NCI-H2196 treated with DMSO at 0.1 percent for 48 hours (cell line): Measurements from ENCODE around the gene KIF6.

Experiments
- DNase-seq: peaks from one replicate; lab custom pipeline; 2025; ENCODE audit not compliant: unreplicated experiment; lab: John Stamatoyannopoulos, UW

Gene KIF6

DNA sequence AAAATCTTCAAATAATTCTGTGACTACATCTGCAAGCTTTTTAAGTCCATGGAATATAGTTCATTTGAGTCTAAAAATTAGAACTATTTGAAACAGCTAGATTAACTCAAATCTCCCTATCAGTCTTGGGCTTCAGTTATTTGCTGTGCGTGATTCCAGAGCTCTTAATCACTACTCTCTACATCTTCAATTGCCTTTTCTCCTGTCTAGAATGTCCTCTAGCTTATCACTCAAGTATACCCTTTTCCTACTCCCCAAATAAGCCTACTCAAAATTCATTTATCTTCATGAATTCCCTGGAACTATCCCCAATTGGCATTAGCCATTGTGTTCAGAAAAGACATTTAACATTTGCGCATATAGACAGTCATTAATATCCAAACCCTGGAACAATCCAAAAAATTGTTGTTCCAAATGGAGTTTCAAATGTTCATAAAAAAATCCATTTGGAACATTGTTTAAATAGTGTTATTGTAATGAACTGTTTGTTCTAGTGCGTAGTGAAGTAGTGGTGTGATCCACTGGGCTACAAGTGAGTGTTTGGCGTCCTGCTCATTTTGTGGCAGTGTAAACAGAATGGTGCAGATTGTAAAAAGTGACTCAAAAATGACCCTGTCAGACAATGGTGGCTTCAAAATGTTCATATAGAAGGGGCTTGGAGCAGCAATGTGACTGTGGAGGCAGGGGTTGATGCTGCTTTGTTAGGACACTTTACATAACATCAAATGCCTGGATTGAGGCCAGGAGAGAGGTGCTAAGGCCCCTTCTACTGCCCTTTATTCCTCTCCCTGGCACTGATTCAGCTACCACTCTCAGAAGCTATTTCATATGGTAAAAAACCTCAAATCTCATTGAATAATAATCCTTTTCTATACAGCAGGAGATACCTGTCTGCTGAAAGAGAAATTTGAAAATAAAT is 122.3 kb downstream of the KIF6 start:
- DNase-seq, result no peak

DNA sequence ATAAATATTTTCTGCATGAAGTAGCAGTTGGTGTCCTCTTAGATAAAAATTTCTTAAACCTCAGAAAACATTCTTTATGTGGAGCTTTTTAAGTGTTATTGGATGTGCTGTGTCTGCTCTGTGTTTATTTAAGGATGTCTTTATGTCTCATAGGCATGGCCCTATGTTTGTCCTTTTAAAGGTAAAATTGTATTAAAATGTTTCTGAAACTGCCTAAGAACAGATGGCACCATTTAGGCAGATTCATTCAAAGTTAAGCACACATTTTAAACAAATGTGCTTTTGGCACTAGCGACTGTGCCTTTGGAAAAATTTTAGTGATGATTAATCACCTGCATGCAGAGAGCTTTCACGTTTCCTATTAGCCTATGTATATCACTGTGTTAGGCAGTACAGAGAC is 125.2 kb downstream of the KIF6 start:
- DNase-seq, result no peak

DNA sequence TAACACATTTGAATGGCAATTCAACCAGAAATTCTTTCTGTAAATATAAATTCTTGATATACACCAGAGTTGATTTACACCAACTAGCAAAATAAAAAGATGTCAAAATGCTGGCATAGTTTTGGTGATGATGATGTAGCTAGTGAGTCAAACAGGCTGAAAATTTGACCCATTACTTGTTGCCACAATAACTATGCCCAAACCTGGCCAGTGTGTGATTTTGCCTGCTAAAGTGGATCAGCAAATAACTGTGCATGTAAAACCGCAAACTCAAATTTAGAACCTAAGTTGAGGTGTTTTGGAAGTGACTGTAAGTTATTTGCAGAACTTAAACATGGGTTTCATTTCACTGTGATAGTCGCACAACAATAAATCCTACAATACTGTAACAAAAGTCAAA is 125.9 kb downstream of the KIF6 start:
- DNase-seq, result no peak

DNA sequence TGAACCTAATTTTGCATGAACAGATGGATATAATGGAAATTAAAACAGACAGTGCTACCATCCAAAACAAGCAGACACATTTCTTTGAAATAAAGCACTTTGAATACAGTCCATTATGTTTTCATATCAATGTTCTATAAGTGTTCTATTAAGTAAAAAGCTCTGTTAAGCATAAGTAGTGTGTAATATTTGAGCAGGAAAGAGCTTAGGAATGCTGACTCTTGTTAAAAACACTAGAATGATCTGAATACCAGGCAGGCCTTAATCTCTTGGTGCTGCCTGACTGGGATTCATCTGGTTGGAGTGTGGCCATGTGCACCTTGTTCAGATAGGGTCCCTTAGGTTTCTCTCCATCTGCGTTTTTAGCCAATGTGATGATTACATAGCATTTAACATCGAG is 130.9 kb downstream of the KIF6 start:
- no peak for DNase-seq

DNA sequence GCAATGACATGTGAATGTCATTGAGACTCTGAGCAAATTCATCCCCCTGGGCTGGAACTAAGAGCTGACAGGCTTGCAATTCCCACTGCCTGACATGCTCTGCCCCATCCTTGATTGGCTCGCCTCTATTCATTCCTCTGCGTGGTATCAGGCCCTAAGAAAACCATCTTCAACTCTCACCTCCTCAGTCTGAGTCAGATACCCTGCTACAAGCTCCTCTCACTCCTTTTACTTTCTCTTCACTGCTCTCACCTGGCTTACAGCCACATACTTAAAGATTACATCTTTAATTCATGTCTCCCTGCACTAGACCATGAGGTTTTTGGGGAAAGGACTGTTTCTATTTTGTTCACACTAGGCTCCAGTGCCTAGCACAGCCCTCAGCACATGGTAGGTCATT is 131.6 kb downstream of the KIF6 start:
- DNase-seq, result no peak

DNA sequence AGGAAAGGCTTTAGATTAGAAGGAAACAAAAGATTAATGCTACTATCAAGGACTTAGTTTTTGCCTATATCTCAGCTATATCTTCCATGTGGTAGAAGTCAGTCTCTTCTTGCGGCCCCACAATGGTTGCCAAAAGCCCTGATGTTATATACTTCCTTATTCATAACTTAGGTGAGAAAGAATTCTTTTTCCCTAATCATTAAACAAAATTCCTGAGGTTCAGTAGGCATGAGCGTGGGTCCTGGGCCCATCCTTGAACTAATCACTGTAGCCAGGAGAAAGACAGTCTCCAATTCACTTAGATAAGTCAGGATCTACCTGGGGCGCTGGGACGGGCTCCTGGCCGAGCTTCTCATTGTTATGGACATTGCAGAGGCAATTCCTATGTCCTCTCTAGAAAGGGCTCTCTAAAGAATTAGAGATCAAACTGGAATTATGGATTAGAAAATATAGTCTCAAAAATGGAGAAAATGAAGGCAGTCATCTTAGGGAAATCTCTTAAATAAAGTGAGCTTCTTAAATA is 134.3 kb downstream of the KIF6 start:
- DNase-seq, result no peak

DNA sequence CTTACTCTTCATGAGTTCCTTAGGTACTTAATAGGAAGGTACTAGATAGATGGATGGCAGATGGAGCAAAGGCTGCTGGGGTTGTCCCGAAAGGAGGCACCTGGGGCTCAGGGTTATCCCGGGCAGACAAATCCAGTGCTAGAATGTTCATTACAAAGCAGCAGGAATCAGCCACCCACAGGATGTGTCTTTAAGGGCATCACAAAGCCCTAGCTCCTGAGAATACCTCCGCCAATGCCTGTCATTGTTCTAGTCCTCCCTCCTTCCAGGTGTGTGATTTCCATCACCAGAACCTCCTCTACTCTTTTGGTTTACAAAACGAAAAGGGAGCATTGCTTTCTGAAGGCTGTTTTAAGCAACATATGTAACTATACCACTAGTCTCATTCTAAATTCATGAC is 138.1 kb downstream of the KIF6 start:
- DNase-seq, result no peak

DNA sequence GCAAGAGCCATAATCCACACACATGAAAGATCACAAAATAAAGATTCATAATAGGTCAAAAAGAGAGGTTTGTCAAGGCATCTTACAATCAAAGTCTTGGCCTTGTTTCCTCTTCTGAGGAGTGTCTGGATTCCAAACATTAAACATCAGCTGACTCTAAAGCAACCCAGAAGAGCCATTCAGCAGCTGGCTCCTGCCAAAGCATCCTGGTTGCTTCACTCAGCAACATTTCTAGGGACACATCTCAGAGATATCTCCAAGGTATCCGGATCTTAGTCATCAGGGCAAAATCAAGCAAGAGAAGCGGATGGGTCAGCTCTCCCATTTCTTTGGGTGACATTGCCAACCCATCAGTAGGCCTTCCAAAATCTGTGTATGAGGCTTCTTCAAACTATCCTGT is 139.6 kb downstream of the KIF6 start:
- no peak for DNase-seq

DNA sequence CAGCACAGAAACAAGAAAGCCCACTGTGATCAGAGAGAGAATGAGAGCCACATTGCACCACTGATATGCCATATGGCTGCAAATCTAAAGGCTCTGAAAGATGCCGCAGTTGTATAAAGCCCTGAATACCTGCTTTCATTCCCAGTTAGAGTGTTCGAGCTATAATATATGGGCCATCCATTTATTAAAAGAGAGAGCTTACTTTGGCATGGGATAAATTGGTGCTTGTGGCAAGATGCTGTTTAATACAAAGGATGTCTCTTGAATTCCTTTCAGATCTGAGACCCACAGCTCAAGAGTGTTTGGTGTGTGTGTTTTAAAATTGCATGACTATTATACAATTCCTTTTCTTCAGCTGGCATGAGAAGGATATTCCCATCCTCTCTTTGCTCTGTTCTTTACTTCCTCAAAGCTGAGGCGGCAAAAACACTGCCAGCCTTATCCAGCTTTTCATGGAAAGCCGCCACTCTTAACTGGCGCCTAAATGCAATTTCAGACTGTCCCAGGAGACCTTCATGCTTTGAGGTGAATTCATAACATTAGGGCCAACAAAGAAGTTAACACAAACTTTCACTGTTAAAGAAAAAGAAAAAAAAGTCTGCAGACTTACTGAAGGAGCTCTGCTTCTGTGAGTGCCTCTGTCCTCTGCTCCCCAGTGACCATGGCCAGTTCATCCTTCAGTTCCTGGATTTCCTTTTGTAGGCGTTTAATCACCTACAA is 147.6 kb downstream of the KIF6 start:
- DNase-seq, result no peak

DNA sequence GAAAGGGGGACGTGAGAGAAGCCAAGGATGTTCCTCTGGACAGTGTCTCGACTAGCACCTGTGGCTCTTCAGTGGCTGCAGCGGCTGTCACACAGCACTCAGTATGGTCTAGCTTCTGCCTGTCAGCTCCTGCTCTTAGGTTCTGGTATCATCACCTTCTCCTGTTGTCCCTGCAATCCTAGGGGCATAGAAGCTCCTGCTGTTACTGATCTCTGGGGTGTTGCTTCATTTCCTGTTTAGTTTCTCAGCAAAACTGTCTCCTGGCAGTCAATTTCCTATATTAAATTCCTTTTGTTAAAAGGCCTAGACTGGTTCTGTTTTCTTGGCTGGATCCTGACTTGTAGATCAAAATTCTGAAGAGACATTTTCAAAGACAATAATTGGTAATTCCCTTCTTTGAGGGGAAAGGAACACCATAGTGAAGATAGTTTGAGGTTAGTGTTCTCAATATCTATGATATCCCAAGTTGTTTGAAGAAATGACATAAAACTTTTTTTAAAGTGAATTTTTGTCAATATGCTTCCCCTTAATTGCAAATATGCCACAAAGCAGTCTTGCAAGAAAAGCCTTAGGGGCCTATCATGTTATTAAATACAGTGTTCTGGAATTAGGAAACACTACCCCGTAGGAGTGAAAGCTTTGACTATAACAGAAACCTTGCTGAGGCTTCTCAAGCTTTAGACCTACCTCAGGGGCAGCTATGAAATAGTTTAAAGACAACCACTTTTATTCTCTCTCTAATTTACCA is 148.5 kb downstream of the KIF6 start:
- DNase-seq, result no peak

DNA sequence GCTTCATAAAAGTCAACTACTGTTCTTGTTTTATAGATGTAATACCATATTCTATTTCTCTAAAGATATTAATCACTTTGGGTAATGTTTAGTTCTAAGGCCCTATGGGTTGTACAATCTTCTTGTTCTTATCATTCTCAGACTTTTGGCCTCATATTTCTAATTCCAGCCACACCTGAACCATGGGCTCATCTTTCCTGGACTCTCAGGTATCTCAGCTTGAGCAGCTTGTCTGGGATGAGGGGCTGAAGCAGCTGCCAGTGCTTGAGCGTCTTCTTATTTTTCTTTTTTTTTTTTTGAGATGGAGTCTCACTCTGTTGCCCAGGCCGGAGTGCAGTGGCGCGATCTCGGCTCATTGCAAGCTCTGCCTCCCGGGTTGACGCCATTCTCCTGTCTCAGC is 150.2 kb downstream of the KIF6 start:
- no peak for DNase-seq

DNA sequence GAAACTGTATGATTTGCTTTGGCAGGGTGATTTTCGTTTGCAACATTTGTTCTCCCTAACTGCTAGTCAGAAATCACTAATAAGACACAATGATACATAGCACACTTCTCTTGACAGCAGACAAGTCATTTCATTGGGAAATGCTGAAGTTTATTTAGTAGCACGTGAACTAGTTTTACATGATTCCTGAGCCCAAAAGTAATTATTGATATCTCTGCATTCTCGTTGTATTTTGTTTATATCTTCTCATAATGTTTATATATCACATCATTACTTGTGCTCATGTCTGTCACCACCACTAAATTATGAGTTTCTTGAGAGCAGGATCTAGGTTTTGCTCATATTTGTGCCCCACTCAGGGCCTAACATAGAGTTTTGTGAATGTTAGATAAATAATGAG is 151.7 kb downstream of the KIF6 start:
- DNase-seq, result no peak

DNA sequence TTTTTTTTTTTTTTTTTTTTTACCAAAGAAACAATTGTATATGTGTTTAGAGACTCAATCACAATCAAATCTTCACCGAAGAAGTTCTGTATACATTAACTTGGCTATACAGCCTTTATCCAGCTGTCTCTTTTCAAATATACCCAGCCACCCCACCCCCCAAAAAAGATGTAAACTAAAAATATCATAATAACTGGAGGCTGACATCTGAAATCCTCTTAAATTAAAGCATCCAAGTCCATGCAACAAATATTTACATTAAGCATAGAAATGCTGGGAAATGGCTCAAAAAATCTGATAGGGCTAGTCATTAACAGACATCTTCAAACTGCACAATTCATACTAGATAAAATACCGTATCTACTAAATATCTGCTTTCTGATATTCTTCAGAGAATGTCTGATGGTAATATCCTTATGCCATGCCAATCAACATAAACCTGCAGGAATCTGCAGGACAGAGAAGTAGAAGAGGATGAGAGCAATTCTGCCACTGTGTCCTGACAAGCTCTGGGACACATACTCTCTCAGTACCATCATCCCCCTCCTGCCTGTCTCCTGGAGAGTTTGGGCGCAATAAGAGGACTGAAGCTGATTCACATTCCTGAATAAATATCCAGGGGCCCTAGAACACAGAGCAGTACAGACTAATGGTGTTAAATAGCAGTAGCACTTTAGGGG is 152.4 kb downstream of the KIF6 start:
- DNase-seq, result no peak

DNA sequence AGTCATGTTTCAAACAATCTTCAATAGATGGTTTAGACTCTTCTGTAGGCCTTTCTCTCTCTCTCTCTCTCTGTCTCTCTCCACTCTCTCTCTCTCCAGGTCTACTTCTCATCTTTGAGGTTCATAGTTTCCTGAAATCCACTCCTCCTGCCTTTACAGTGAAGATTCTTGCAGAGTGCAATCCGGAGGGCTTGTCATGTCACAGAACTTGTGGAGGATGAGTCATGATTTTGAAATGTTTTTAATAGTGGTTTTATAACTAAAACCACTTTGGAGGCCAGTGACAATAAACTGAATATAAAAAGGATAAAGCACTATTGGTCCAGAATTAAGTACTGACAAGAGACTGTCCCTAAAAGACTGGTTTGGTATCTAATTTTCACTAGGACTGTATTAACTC is 156.3 kb downstream of the KIF6 start:
- DNase-seq, result no peak

DNA sequence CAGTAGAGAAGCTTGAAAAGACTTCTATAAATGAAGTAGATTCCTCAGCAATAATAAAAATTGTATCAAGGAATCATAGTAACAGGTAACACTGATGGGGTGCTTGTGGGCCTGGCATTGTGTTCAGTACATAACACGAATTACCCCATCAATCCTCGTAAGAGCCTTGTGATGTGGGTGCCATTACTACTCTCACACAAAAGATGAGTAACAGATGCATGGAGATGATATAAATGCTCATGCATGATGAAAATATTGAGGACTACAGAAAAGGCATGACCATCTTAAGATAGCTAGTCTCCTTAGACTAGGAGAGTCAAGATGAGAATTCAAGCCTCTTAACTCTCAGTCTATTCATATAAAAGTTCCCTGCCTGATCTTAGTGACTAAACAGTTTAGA is 158.1 kb downstream of the KIF6 start:
- DNase-seq, result no peak

DNA sequence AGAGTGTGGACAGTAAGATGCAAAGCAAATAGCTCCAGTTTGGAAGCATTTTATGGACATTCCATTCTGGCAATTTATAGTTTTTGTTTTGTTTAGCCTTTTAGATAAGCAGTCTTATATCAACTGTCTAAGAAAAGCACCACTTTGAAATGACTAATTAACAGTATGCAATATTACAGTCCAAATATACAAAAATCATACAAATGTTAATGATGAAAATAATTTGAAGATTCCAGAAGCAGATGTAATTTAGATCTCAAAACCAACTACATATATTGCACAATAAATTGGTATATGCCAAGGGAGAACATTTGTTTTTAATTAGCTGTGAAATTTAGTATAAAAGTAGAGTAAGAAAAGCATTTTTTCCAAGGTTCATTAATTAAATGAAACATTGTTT is 158.8 kb downstream of the KIF6 start:
- no peak for DNase-seq

DNA sequence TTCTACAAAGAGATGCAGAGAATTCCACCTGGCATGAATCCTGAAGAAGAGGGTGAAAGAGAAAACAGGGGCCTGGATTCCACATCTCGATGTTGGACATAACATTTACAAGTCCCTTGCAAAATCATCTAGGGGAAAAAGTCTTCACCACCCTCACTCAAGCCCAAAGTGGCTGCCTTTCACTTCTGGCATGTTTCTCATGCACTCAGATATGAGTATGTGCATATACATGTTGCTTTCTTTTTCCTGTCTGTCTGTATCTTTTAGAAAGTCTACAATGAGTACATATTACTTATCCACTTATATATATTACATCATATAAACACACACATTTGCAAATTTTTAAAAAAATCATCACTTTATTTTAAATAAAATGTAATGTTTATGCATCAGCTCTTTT is 159.3 kb downstream of the KIF6 start:
- DNase-seq, result no peak

DNA sequence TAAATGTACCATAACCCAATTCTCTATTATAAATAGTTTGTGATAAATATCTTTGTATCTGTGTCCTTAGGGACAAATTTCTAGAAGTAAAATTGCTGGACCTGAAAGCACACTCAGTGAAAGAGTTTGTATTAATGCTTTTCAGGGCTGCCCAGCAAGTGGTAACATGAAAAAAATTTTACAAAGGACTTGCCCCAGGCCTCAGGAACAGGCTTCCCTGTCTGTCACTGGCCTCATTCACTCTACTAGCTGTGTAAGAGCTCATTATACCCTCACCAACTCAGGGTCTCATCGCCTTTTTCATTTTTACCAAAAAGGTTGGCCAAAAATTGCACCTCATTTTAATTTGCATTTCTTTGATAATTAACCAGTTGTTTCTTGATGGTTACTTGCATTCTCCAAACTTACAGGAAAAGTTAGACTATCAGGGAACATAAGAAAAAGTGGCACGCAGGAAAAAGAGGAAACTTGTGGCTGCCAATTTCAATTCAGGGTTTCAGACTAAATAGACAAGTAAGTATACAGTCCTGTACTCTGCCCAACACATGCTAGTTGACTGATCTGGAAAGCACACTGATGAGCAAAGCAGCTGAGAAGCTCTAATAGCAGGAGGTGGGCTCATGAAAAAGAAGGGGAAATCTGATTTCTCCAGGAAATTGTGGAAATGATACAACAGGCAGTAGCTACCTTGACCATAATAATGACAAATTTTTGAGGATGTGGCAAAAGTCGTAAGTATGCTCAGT is 161.5 kb downstream of the KIF6 start:
- DNase-seq, result no peak

DNA sequence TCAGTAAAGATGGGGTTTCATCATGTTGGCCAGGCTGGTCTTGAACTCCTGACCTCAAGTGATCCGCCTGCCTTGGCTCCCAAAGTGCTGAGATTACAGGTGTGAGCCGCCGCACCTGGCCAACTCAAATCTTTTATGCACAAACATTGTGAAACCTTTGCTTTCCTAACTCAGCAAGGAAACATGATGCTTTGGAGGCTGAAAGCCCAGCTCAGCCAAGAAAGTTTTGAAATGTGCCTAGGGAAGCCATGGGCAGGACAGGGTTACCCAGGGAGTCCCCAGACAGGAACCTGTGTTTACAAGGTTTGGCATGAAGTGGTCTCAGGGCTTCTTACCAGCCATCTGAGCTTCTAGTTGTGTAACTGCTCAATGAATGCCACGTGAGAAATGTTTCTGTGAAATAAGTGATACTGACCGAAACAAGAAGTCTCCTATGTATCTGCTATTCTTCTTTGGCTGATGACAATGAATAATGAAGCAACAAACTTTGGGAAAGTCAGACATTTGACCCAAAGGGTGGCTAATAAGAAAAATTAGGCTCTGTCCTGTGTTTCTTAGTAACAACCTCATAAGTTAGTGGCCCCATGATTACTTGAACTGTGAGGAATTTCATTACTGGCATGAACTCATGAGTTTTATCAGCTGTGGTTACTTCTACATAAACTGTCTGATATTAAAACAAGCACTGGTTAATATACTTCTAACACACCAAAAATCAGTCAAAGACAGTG is 163.5 kb downstream of the KIF6 start:
- DNase-seq, result no peak

DNA sequence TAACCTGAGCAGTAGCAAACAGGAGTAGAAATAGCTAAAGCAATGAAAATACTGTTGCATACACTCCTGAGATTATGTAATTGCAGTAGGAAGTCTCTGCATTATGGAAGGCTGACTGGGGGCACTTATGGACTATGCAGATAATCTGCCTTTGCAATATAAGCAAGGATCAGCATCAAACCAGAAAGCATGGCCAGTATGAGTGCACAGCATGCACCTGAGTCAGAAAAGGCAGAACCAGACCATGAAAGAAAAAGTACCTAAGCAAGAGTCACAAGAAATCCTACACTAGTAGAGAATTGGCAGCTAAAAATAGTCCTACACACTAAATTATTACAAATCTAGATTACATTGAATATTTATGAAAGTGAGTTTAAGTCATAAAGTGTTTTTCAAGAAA is 164.3 kb downstream of the KIF6 start:
- DNase-seq, result no peak
